ENCODE results near the gene CLTRN. TPM values are rescaled to one million over a fixed set of nuclear protein-coding genes. Genes with fewer than 3 reads are reported as not detected.
"Not testable (repeated sequence)": the region's sequence is repeated elsewhere in the genome, so short reads cannot be mapped to it uniquely, and the experiment has no call there.

Gene CLTRN
- 1.7 and 1.8 TPM in 2 replicates for total RNA-seq (2021)
- long read RNA-seq, partial matches to known transcripts: 1 of 4 reads
- long read RNA-seq, other reads (novel, unspliced or antisense): 3 of 4 reads

GRCh38 chrX:15664487-15665444, at the start of gene CLTRN:
CLTRN (minus strand) TSS chrX:15664805; CDS start chrX:15664775, 30 bp downstream.
- H4K20me1 ChIP-seq (ENCODE audit: control insufficient read depth, insufficient read depth, insufficient read length): no peaks in the 10 kb centered on the region
- H3K4me3 Mint-ChIP-seq: no peak within 1 kb of the TSS; a peak in 1 of 5 replicates
- no peak within 1 kb of the TSS for H4K5ac ChIP-seq (ENCODE audit: insufficient read length, low read depth, low read length)
- no peak within 1 kb of the TSS for H3K56ac ChIP-seq (ENCODE audit: insufficient read length, low read depth, low read length)
- H3K27ac Mint-ChIP-seq: no peak within 1 kb of the TSS
- no peaks in the 10 kb centered on the region for H3K79me1 ChIP-seq (ENCODE audit: insufficient read depth, low read depth, low read length, poor library complexity, severe bottlenecking)
- WGBS (ENCODE audit: extremely low coverage, insufficient read length, low lambda C conversion rate): no CpG with 5 or more reads among the region's 14 CpGs
- no peak within 1 kb of the TSS for H2BK15ac ChIP-seq (ENCODE audit: low read depth, low read length)
- no peaks in the 10 kb centered on the region for H3K27me3 ChIP-seq (ENCODE audit: insufficient read depth, low read length)
- H3K18ac ChIP-seq (ENCODE audit: insufficient read length, low read depth, low read length): no peak within 1 kb of the TSS
- no peaks in the 10 kb centered on the region for H3K36me3 Mint-ChIP-seq (ENCODE audit: insufficient read depth in 1 of 3, low read depth in 3 of 3)
- H3K27ac ChIP-seq (ENCODE audit: insufficient read length, low read depth, low read length): no peak within 1 kb of the TSS
- no peak within 1 kb of the TSS for H2BK20ac ChIP-seq (ENCODE audit: low read depth, low read length, poor library complexity, severe bottlenecking)
- no peak within 1 kb of the TSS for H2AFZ ChIP-seq (ENCODE audit: low read length)
- H2BK12ac ChIP-seq (ENCODE audit: insufficient read length, low read depth, low read length): no peak within 1 kb of the TSS
- H4K91ac ChIP-seq (ENCODE audit: insufficient read length, low read depth, low read length): no peak within 1 kb of the TSS
- H3K23me2 ChIP-seq (ENCODE audit: insufficient read length, low read depth, low read length, poor library complexity, severe bottlenecking): no peaks in the 10 kb centered on the region
- no peak within 1 kb of the TSS for H3K4me2 ChIP-seq (ENCODE audit: insufficient read depth, insufficient read length, low read length)
- no peak within 1 kb of the TSS for H3T11ph ChIP-seq (ENCODE audit: low read length)
- peaks cover 14 to 20% of the 10 kb centered on the region in 2 experiments for H3K4me1 Mint-ChIP-seq
- no peaks in the 10 kb centered on the region for H3K79me2 ChIP-seq (ENCODE audit: insufficient read depth, low read length)
- H3K27me3 Mint-ChIP-seq (ENCODE audit: low read depth): no peaks in the 10 kb centered on the region
- H3K9me3 Mint-ChIP-seq: no peaks in the 10 kb centered on the region
- no peaks in the 10 kb centered on the region for H3K9me3 ChIP-seq (ENCODE audit: control insufficient read depth, low read depth, low read length)
- H3K4me1 ChIP-seq (ENCODE audit: insufficient read depth, low read length): peaks cover 3% of the 10 kb centered on the region; the same call in 1 of the 2 replicates
- no peak within 1 kb of the TSS for H2AK5ac ChIP-seq (ENCODE audit: insufficient read length, low read length)
- no peak for DNase-seq
- no peak for TF ChIP-seq CTCF (conservative IDR thresholded peaks at IDR 0.05)
- H3K4ac ChIP-seq (ENCODE audit: low read depth, low read length): no peak within 1 kb of the TSS
- no peak within 1 kb of the TSS for H2BK120ac ChIP-seq (ENCODE audit: low read depth, low read length, poor library complexity, severe bottlenecking)
- no peak within 1 kb of the TSS for H4K8ac ChIP-seq (replicated peaks; ENCODE audit: insufficient read length, low read depth, low read length)
- no peak within 1 kb of the TSS for H3K9ac ChIP-seq (ENCODE audit: extremely low read depth, insufficient read length, low read length)
- H3K14ac ChIP-seq (ENCODE audit: insufficient read depth, low read length): no peak within 1 kb of the TSS
- H3K23ac ChIP-seq (ENCODE audit: insufficient read length, low read depth, low read length): no peak within 1 kb of the TSS
- no peak within 1 kb of the TSS for H2BK5ac ChIP-seq (ENCODE audit: insufficient read length, low read length)

GRCh38 chrX:15704273-15704672, 39.7 kb upstream of the CLTRN start:
- not testable (repeated sequence) for H3K23ac ChIP-seq (ENCODE audit: insufficient read length, low read depth, low read length); H3K9me3 ChIP-seq (ENCODE audit: control insufficient read depth, low read depth, low read length); H4K91ac ChIP-seq (ENCODE audit: insufficient read length, low read depth, low read length); H3K9me3 Mint-ChIP-seq; H3K4me3 Mint-ChIP-seq; DNase-seq; H2AK5ac ChIP-seq (ENCODE audit: insufficient read length, low read length); H3K56ac ChIP-seq (ENCODE audit: insufficient read length, low read depth, low read length); H3T11ph ChIP-seq (ENCODE audit: low read length); H2BK15ac ChIP-seq (ENCODE audit: low read depth, low read length); H3K18ac ChIP-seq (ENCODE audit: insufficient read length, low read depth, low read length); H3K4me2 ChIP-seq (ENCODE audit: insufficient read depth, insufficient read length, low read length); H3K27me3 ChIP-seq (ENCODE audit: insufficient read depth, low read length); H2BK120ac ChIP-seq (ENCODE audit: low read depth, low read length, poor library complexity, severe bottlenecking); H3K4me1 ChIP-seq (ENCODE audit: insufficient read depth, low read length); H3K27ac Mint-ChIP-seq; H2AFZ ChIP-seq (ENCODE audit: low read length); H3K4me1 Mint-ChIP-seq; H3K4ac ChIP-seq (ENCODE audit: low read depth, low read length); H3K14ac ChIP-seq (ENCODE audit: insufficient read depth, low read length); H3K9ac ChIP-seq (ENCODE audit: extremely low read depth, insufficient read length, low read length); H2BK20ac ChIP-seq (ENCODE audit: low read depth, low read length, poor library complexity, severe bottlenecking); H3K79me2 ChIP-seq (ENCODE audit: insufficient read depth, low read length); H3K23me2 ChIP-seq (ENCODE audit: insufficient read length, low read depth, low read length, poor library complexity, severe bottlenecking); H3K27ac ChIP-seq (ENCODE audit: insufficient read length, low read depth, low read length); H4K20me1 ChIP-seq (ENCODE audit: control insufficient read depth, insufficient read depth, insufficient read length); H2BK5ac ChIP-seq (ENCODE audit: insufficient read length, low read length); H2BK12ac ChIP-seq (ENCODE audit: insufficient read length, low read depth, low read length); H4K8ac ChIP-seq (replicated peaks; ENCODE audit: insufficient read length, low read depth, low read length); H3K79me1 ChIP-seq (ENCODE audit: insufficient read depth, low read depth, low read length, poor library complexity, severe bottlenecking); H4K5ac ChIP-seq (ENCODE audit: insufficient read length, low read depth, low read length); H3K27me3 Mint-ChIP-seq (ENCODE audit: low read depth)
- peaks cover 7 to 10% (median 9%) of the 10 kb centered on the region in 3 experiments; a peak in 4 of 7 replicates for H3K36me3 Mint-ChIP-seq (ENCODE audit: insufficient read depth in 1 of 3, low read depth in 3 of 3)
- no CpG with 5 or more reads among the region's 8 CpGs for whole genome bisulfite sequencing (ENCODE audit: extremely low coverage, insufficient read length, low lambda C conversion rate)

Data from H9 (cell line).